Duodenal mucosa (tissue), 2 donors: ENCODE results near the gene SNX22.
"Not testable (repeated sequence)": the region's sequence is repeated elsewhere in the genome, so short reads cannot be mapped to it uniquely, and the experiment has no call there.

Experiments
- H3K27ac ChIP-seq: one replicate; pipeline ENCODE4 v1.7.0; 2013; ENCODE audit warnings: low read depth, low read length
- H3K27me3 ChIP-seq, 2 donors: one replicate each; pipeline ENCODE4 v1.7.0; 2013; ENCODE audit warnings: low read length in 2 of 2, control low read depth in 1 of 2; ENCODE audit not compliant: insufficient read depth in 2 of 2, control insufficient read depth in 1 of 2
- H3K36me3 ChIP-seq, 2 donors: one replicate each; pipeline ENCODE4 v1.7.0; 2013; ENCODE audit warnings: low read length in 2 of 2, control low read depth in 1 of 2; ENCODE audit not compliant: insufficient read depth in 2 of 2, control insufficient read depth in 1 of 2
- H3K4me1 ChIP-seq, 2 donors: one replicate each; pipeline ENCODE4 v1.7.0; 2013; ENCODE audit warnings: low read length in 2 of 2, control low read depth in 1 of 2; ENCODE audit not compliant: insufficient read depth in 2 of 2, control insufficient read depth in 1 of 2
- H3K4me3 ChIP-seq, 2 donors: one replicate each; pipeline ENCODE4 v1.7.0; 2013; ENCODE audit warnings: low read length in 2 of 2, low read depth in 1 of 2
- H3K9ac ChIP-seq, 2 donors: one replicate each; pipeline ENCODE4 v1.7.0; 2013; ENCODE audit warnings: low read length in 2 of 2, low read depth in 1 of 2
- H3K9me3 ChIP-seq, 2 donors: one replicate each; pipeline ENCODE4 v1.7.0; 2013; ENCODE audit warnings: low read length in 2 of 2, control low read depth in 1 of 2; ENCODE audit not compliant: control insufficient read depth in 1 of 2

SNX22 gene

DNA sequence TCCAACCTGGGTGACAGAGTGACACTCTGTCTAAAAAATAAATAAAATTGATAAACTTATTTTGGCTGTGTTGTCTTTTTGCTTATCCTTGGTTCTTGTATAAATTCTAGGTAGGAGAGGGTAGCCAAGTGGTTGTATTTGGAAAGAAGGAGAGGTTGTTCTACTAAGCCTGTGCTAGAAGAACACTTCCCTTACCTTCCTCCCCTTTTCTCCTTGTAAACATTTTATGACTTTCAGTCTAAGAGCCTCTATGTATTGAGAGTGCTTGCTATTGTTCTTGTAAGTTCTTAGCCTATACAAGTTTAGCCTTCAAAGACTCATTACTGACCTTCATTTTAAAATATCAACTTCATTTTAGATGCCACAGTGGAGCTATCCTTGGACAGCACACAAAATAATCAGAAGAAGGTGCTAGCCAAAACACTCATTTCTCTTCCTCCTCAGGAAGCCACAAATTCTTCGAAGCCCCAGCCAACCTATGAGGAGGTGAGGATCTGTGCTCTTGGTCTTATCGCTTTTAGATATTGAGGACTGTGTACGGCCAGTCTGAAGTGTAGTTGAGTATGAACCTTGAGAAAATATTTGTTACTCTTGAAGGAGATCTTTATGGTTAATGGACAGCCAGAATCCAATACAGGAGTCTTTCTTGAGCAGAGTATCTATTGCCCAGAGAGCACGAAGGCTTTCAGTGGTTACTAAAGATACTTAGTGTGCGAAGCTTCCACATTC lies 33.6 kb upstream of the SNX22 start:
- Histone ChIP-seq H3K36me3 (peaks cover 43 to 93% of the 10 kb centered on the region in 2 donors), H3K4me1 (no peaks in the 10 kb centered on the region), H3K4me3 (no peak overlapping the region), H3K9ac (no peak overlapping the region), H3K9me3 (no peaks in the 10 kb centered on the region), H3K27ac (no peak overlapping the region), H3K27me3 (no peaks in the 10 kb centered on the region)

DNA sequence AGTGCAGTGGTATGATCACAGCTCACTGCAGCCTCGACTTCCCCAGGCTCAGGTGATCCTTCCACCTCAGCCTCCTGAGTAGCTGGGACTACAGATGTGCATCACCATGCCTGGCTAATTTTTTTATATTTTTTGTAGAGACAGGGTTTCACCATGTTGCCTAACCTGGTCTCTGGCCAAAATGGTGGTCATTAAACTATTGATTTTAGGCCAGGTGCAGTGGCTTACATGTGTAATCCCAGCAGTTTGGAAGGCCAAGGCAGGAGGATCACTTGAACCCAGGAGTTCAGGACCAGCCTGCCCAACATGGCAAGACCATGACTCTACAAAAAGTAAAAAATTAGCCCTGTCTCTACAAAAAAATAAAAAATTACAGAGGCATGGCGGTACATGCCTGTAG lies 31.2 kb upstream of the SNX22 start:
- peaks cover 48 to 88% of the 10 kb centered on the region in 2 donors for H3K36me3 ChIP-seq

GRCh38 chr15:64121614-64122013 lies 29.9 kb upstream of the SNX22 start:
- no peak overlapping the region for H3K27ac ChIP-seq
- H3K4me3 ChIP-seq: no peak overlapping the region
- H3K9me3 ChIP-seq: no peaks in the 10 kb centered on the region
- H3K4me1 ChIP-seq: no peaks in the 10 kb centered on the region
- peaks cover 46 to 82% of the 10 kb centered on the region in 2 donors for H3K36me3 ChIP-seq
- no peaks in the 10 kb centered on the region for H3K27me3 ChIP-seq
- H3K9ac ChIP-seq: no peak overlapping the region

More for the DNA sequence above, 31.2 kb upstream of the SNX22 start:
- H3K27me3 ChIP-seq, H3K9me3 ChIP-seq, H3K9ac ChIP-seq, H3K4me3 ChIP-seq, H3K27ac ChIP-seq, H3K4me1 ChIP-seq: not testable (repeated sequence)

DNA sequence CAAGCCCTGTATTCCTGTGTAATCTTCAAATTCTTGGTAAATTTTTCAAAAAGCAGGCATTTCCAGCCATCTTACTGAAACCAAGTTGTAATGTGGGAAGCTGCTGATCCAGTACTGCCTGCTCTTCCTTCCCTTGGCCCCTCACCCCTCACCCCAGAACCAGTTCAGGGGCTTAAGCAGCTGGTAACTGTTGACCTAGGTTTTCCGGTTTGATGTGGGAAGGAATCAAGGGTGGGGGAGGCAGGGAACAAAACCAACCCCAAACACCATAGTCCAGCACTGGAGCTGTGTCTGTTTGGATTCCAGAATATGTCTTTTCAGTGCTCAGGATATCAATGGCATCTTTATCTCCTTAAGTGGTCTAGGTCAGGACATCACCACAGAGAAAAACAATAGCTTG lies 29.1 kb upstream of the SNX22 start:
- Histone ChIP-seq H3K36me3 (peaks cover 48 to 83% of the 10 kb centered on the region in 2 donors), H3K27ac (no peak overlapping the region), H3K27me3 (no peaks in the 10 kb centered on the region), H3K9me3 (no peaks in the 10 kb centered on the region), H3K4me1 (no peaks in the 10 kb centered on the region), H3K4me3 (no peak overlapping the region), H3K9ac (no peak overlapping the region)

- no peak overlapping the region for H3K9ac ChIP-seq
Observed at GRCh38 chr15:64122936-64123351, 28.6 kb upstream of the SNX22 start.

GRCh38 chr15:64125978-64126377 lies 25.6 kb upstream of the SNX22 start:
- Histone ChIP-seq H3K4me1 (no peaks in the 10 kb centered on the region), H3K27ac (no peak overlapping the region)

More at GRCh38 chr15:64122936-64123351, 28.6 kb upstream of the SNX22 start:
- Histone ChIP-seq H3K4me3 (no peak overlapping the region), H3K27me3 (no peaks in the 10 kb centered on the region), H3K4me1 (no peaks in the 10 kb centered on the region), H3K9me3 (no peaks in the 10 kb centered on the region), H3K27ac (no peak overlapping the region), H3K36me3 (peaks cover 51 to 83% of the 10 kb centered on the region in 2 donors)

DNA sequence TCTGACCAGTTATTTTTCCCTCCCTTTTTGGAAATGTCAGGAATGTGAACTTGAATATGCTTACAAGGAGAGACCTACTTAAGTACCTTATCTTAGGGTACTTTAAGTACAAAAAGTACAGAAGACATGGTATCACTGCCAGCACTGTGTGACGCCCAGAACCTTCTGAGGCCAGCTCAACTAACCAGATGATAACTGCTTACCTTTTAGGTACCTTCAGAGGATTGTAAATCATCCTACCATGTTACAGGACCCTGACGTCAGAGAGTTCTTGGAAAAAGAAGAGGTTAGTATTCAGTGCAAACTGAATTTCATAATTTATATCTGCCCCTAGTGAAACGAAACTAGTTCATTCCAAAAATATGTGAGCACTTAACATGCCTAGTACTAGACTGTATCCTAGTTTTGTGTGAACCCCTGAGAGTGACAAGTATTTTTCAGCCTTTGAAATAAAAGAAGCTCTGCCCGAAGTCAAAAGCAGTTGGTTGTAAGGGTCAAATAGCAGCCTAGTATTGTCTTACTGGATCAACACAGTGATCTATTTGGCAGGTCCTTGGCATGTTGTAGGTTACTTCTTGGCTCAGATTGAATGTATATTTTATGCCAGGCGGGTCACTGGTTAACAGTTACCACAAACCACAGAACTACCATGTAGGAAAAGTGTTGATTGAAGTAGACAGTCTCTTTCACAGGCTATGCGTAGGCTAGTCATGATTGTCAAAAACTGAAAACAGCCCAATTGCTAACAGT lies 23.8 kb upstream of the SNX22 start:
- no peaks in the 10 kb centered on the region for H3K4me1 ChIP-seq
- peaks cover 66 to 82% of the 10 kb centered on the region in 2 donors for H3K36me3 ChIP-seq
- H3K4me3 ChIP-seq: no peak overlapping the region
- no peaks in the 10 kb centered on the region for H3K9me3 ChIP-seq
- H3K9ac ChIP-seq: no peak overlapping the region
- no peak overlapping the region for H3K27ac ChIP-seq
- no peaks in the 10 kb centered on the region for H3K27me3 ChIP-seq

More at GRCh38 chr15:64125978-64126377, 25.6 kb upstream of the SNX22 start:
- H3K9ac ChIP-seq: no peak overlapping the region
- peaks cover 59 to 79% of the 10 kb centered on the region in 2 donors for H3K36me3 ChIP-seq
- H3K4me3 ChIP-seq: no peak overlapping the region
- no peaks in the 10 kb centered on the region for H3K9me3 ChIP-seq
- no peaks in the 10 kb centered on the region for H3K27me3 ChIP-seq

DNA sequence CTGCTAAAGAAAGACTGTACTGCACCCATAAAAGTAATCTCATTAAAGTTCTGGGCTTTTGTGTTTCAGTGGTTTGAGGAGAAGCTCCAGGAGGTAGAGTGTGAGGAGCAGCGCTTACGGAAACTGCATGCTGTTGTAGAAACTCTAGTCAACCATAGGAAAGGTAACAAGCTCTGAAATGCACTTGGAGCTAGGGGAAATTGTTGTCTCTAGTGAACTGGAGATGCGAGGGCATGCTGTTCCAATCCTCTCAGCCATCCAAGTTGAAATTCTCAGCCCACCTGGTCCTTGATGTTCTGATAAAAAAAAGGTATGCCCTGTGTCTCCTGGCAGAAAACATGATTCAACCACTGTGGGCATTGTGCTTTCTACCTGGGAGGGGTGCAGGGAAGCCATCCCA lies 21.4 kb upstream of the SNX22 start:
- Histone ChIP-seq H3K9me3 (no peaks in the 10 kb centered on the region), H3K4me3 (no peak overlapping the region), H3K9ac (no peak overlapping the region), H3K27me3 (no peaks in the 10 kb centered on the region), H3K27ac (no peak overlapping the region), H3K36me3 (peaks cover 68 to 85% of the 10 kb centered on the region in 2 donors), H3K4me1 (no peaks in the 10 kb centered on the region)

GRCh38 chr15:64131547-64131946 lies 20.0 kb upstream of the SNX22 start:
- Histone ChIP-seq H3K4me3 (no peak overlapping the region), H3K9me3 (no peaks in the 10 kb centered on the region), H3K27ac (no peak overlapping the region), H3K4me1 (no peaks in the 10 kb centered on the region), H3K9ac (no peak overlapping the region), H3K36me3 (peaks cover 71 to 89% of the 10 kb centered on the region in 2 donors), H3K27me3 (no peaks in the 10 kb centered on the region)

DNA sequence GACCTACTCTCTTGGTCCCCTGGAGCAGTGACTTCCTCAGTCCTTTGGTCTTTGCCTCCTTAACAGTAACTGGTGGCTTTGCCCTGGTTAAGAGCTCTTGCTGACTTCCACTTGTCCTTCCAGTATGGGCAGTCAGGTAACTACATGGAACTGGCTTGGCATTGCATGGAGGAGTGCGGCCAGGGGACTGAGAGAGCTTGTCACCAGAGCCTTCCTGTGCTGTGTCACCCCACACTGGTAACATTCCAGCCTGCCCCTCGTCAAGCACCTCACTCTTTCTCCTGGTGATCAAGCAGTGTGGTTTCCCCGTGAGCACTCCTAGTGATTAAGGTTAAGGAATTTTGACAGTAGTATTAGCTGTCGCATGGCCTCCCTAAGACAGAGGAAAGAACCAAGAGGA lies 19.3 kb upstream of the SNX22 start:
- Histone ChIP-seq H3K9me3 (no peaks in the 10 kb centered on the region), H3K27ac (no peak overlapping the region), H3K9ac (no peak overlapping the region), H3K4me1 (no peaks in the 10 kb centered on the region), H3K27me3 (no peaks in the 10 kb centered on the region), H3K36me3 (peaks cover 75 to 90% of the 10 kb centered on the region in 2 donors), H3K4me3 (no peak overlapping the region)
